ENCODE results near the gene UNC13A. TPM values are rescaled to one million over a fixed set of nuclear protein-coding genes. Genes with fewer than 3 reads are reported as not detected.

The UNC13A gene
- total RNA-seq, 1 experiment from 2014 or later: 5.8 TPM

DNA sequence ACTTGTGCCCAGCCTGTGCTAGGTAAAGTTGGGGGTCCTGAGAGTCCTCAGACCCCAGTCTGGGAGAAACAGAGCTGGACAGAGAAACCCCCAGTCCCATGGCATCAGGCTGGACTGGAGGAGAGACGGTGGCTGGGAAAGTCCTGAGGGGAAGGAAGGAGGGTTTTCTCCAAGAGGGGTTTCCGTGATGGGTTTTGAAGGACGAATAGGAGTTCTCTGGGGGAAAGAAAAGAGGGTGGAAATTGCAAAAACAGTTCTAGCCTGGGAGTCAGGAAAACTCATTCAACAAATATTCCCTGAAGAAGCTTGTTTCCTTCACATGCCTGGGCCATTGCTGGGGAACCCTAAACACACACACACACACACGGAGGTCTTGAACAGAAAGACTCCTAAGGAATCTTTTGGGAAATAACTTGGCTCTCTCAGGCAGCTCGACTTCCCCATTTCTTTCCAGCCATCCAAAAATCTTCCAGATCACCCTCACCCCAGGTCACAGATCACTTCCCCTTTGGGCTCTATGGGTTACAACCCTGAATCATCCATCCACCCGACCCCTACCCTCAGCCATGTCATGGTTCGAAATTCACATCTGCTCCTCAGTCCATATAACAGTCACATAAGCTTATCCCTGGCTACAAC, 85.2 kb downstream of the UNC13A start:
- no TSS peak for BruUV-seq (replicated peaks)

DNA sequence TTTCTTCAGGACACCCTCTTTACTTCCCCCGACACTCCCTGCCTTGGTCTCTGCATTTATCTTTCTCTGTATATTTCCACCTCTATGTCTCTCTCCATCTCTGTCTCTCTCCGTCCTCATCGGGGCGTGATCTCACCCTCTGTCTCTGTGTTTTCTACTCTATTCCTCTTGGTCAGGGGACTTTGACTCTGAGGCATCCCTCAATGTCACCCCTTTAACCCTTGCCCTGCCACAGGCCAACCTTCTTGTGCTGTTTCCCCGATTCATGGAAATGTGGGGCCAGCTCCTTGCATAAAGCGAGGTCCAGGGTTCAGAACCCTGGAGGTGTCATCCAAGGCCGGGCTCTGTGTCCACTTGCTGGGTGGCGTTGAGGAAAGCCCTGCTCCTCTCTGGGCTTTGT, 85.9 kb downstream of the UNC13A start:
- Histone ChIP-seq H3K36me3 (ENCODE audit: insufficient read depth, low read length, poor library complexity, severe bottlenecking) (no peaks in the 10 kb centered on the region), H3K27ac (ENCODE audit: low read depth, low read length, poor library complexity, severe bottlenecking) (no peak overlapping the region), H3K4me3 (ENCODE audit: low read depth, low read length, poor library complexity, severe bottlenecking) (no peak overlapping the region), H3K27me3 (replicated peaks; ENCODE audit: insufficient read depth, low read depth, low read length, poor library complexity) (no peaks in the 10 kb centered on the region), H3K9me3 (ENCODE audit: low read depth, low read length, poor library complexity, severe bottlenecking) (no peaks in the 10 kb centered on the region), H3K4me1 (ENCODE audit: insufficient read depth, low read length, poor library complexity, severe bottlenecking) (peaks cover 10% of the 10 kb centered on the region)
- DNase-seq (ENCODE audit: low spot score): no peak
- no TSS peak for BruUV-seq (replicated peaks)
- POLR2A ChIA-PET (ENCODE audit: low non-redundant PET): no interaction called here
- intact Hi-C loops (cut with micrococcal nuclease; ENCODE audit: unreplicated experiment): loop anchor here (10.0 kb wide), 1 partner anchor 253 kb away; the partner anchor contains the start of gene RPL18A
- CTCF ChIA-PET: no interaction called here
- no peak for TF ChIP-seq EZH2 (IDR thresholded peaks at IDR 0.05; ENCODE audit: borderline replicate concordance, low read depth, low read length, poor library complexity, severe bottlenecking)
- TF ChIP-seq, protein P1, sequence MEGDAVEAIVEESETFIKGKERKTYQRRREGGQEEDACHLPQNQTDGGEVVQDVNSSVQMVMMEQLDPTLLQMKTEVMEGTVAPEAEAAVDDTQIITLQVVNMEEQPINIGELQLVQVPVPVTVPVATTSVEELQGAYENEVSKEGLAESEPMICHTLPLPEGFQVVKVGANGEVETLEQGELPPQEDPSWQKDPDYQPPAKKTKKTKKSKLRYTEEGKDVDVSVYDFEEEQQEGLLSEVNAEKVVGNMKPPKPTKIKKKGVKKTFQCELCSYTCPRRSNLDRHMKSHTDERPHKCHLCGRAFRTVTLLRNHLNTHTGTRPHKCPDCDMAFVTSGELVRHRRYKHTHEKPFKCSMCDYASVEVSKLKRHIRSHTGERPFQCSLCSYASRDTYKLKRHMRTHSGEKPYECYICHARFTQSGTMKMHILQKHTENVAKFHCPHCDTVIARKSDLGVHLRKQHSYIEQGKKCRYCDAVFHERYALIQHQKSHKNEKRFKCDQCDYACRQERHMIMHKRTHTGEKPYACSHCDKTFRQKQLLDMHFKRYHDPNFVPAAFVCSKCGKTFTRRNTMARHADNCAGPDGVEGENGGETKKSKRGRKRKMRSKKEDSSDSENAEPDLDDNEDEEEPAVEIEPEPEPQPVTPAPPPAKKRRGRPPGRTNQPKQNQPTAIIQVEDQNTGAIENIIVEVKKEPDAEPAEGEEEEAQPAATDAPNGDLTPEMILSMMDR (conservative IDR thresholded peaks at IDR 0.05; ENCODE audit: low read depth, low read length): no peak

More for the DNA sequence above, 85.2 kb downstream of the UNC13A start:
- no peaks in the 10 kb centered on the region for H3K9me3 ChIP-seq (ENCODE audit: low read depth, low read length, poor library complexity, severe bottlenecking)
- no peak for DNase-seq (ENCODE audit: low spot score)
- no peak overlapping the region for H3K27ac ChIP-seq (ENCODE audit: low read depth, low read length, poor library complexity, severe bottlenecking)
- CTCF ChIA-PET: interaction anchor here (0.6 kb wide), 1 partner anchor 180 kb away, joined by 6 read pairs; no protein-coding TSS in a partner anchor
- no peak overlapping the region for H3K4me3 ChIP-seq (ENCODE audit: low read depth, low read length, poor library complexity, severe bottlenecking)
- peaks cover 10% of the 10 kb centered on the region for H3K4me1 ChIP-seq (ENCODE audit: insufficient read depth, low read length, poor library complexity, severe bottlenecking)
- TF ChIP-seq, protein P1 (conservative IDR thresholded peaks at IDR 0.05; ENCODE audit: low read depth, low read length): no peak
- no peak for TF ChIP-seq EZH2 (IDR thresholded peaks at IDR 0.05; ENCODE audit: borderline replicate concordance, low read depth, low read length, poor library complexity, severe bottlenecking)
- POLR2A ChIA-PET (ENCODE audit: low non-redundant PET): no interaction called here
- H3K36me3 ChIP-seq (ENCODE audit: insufficient read depth, low read length, poor library complexity, severe bottlenecking): no peaks in the 10 kb centered on the region
- intact Hi-C loops (cut with micrococcal nuclease; ENCODE audit: unreplicated experiment): loop anchor here (10.0 kb wide), 1 partner anchor 252 kb away; the partner anchor contains the start of gene RPL18A
- no peaks in the 10 kb centered on the region for H3K27me3 ChIP-seq (replicated peaks; ENCODE audit: insufficient read depth, low read depth, low read length, poor library complexity)

DNA sequence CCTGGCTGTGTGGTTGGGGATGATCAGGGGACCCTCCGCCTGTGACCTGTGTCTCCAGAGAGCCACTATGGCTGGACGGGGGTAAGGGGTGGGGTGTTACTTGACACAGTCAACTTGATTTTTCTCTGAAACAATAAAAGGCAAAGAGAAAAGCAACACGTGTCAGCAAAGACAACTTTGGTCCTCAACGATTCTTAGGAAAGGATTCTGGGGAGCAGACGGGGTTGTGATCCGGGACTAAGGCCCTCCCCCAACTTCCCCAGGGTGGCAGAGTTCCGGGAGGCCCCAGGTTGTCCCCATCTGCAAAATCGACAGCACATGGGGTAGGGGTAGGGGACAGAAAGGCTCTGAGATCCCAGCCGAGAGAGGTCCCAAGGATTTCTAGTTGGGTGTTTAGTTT, 86.5 kb downstream of the UNC13A start:
- CTCF ChIA-PET: no interaction called here
- peaks cover 10% of the 10 kb centered on the region for H3K4me1 ChIP-seq (ENCODE audit: insufficient read depth, low read length, poor library complexity, severe bottlenecking)
- no peak overlapping the region for H3K4me3 ChIP-seq (ENCODE audit: low read depth, low read length, poor library complexity, severe bottlenecking)
- POLR2A ChIA-PET (ENCODE audit: low non-redundant PET): no interaction called here
- no peaks in the 10 kb centered on the region for H3K9me3 ChIP-seq (ENCODE audit: low read depth, low read length, poor library complexity, severe bottlenecking)
- no peak overlapping the region for H3K27ac ChIP-seq (ENCODE audit: low read depth, low read length, poor library complexity, severe bottlenecking)
- no peaks in the 10 kb centered on the region for H3K36me3 ChIP-seq (ENCODE audit: insufficient read depth, low read length, poor library complexity, severe bottlenecking)
- BruUV-seq (replicated peaks): no TSS peak
- TF ChIP-seq, protein P1 (conservative IDR thresholded peaks at IDR 0.05; ENCODE audit: low read depth, low read length): no peak
- no peak for TF ChIP-seq EZH2 (IDR thresholded peaks at IDR 0.05; ENCODE audit: borderline replicate concordance, low read depth, low read length, poor library complexity, severe bottlenecking)
- no peak for DNase-seq (ENCODE audit: low spot score)
- intact Hi-C loops (cut with micrococcal nuclease; ENCODE audit: unreplicated experiment): loop anchor here (10.0 kb wide), 1 partner anchor 253 kb away; the partner anchor contains the start of gene RPL18A
- no peaks in the 10 kb centered on the region for H3K27me3 ChIP-seq (replicated peaks; ENCODE audit: insufficient read depth, low read depth, low read length, poor library complexity)
